GM12878 (cell line): Measurements from ENCODE around the gene B3GAT1. TPM values are rescaled to one million over a fixed set of nuclear protein-coding genes. Genes with fewer than 3 reads are reported as not detected.

Source experiments
- HDGF ChIP-seq: fragments of 450-650 bp; IDR thresholded peaks from 2 replicates; pipeline ENCODE4 v1.6.1; 2016; ENCODE audit warnings: antibody characterized with exemption
- JUND ChIP-seq: IDR thresholded peaks from 2 replicates; pipeline ENCODE4 v1.6.1; 2012; ENCODE audit warnings: low read depth, mild to moderate bottlenecking, low read length, improper control_type of control experiment, moderate library complexity
- LARP7 ChIP-seq: fragments of 450-650 bp; IDR thresholded peaks from 2 replicates; pipeline ENCODE4 v1.6.1; 2017; ENCODE audit warnings: mild to moderate bottlenecking
- MYB ChIP-seq: fragments of 150-350 bp; IDR thresholded peaks from 2 replicates; pipeline ENCODE4 v1.6.1; 2014; ENCODE audit warnings: mild to moderate bottlenecking, low read depth, low read length, borderline replicate concordance
- REST ChIP-seq: IDR thresholded peaks from 2 replicates; pipeline ENCODE4 v1.6.1; 2012; ENCODE audit warnings: mild to moderate bottlenecking, low read depth, low read length
- SMC3 ChIP-seq: IDR thresholded peaks from 2 replicates; pipeline ENCODE4 v1.6.1; 2011; ENCODE audit warnings: low read length, improper control_type of control experiment, borderline replicate concordance
- ZNF207 ChIP-seq: fragments of 450-650 bp; IDR thresholded peaks from 2 replicates; pipeline ENCODE4 v1.6.1; 2014; ENCODE audit warnings: antibody characterized with exemption, mild to moderate bottlenecking, borderline replicate concordance
- polyA plus RNA-seq, 11 experiments: library from polyadenylated mRNA; depleted of rRNA in 4 of 11; unstranded in 6 of 11; stranded (reverse) in 5 of 11; fragments of >200 nt; fragmentation: Nextera tagmentation in 4 of 11; fragmentation: Illumina TruSeq in 1 of 11; extraction: Ambion mirVana in 4 of 11; extraction: Trizol in 1 of 11; gene quantifications; 1 replicate in 1 of 11; 2 replicates in 10 of 11; pipeline versions ENCODE4 v1.2.1 to v1.2.3, GENCODE V29; 2011 to 2016; ENCODE audit warnings: inconsistent platforms in 2 of 11, missing spikeins in 2 of 11, low read depth in 1 of 11
- total RNA-seq, 4 experiments: library from RNA; depleted of rRNA in 3 of 4; stranded (reverse); fragments of >200 nt in 3 of 4; fragmentation: Illumina TruSeq in 1 of 4; extraction: Trizol in 1 of 4; gene quantifications; 2 replicates each; pipeline versions ENCODE4 v1.2.1 to v1.2.3, GENCODE V29; 2013 to 2021

B3GAT1 gene
- total and polyA plus RNA-seq, 10 of the 15 experiments (the other 5 are each of a cell fraction or from before 2014, with no cell fraction given): 0.05 TPM; not detected in 9

GRCh38 chr11:134413826-134414731 is 2.0 kb upstream of the B3GAT1 start (continued):
- TF ChIP-seq ZNF207 (no peak), JUND (no peak), LARP7 (no peak), SMC3 (no peak), REST (no peak), HDGF (no peak), MYB (no peak)
